Breast epithelium (tissue), 3 donors: Measurements from ENCODE around the gene UCK2.

Experiments
- CTCF ChIP-seq, 3 donors: fragments of 450-650 bp; IDR thresholded peaks; one replicate each; pipeline ENCODE4 v1.5.1; 2016 to 2017; ENCODE audit warnings: antibody characterized with exemption in 3 of 3, mild to moderate bottlenecking in 3 of 3, moderate library complexity in 3 of 3
- POLR2A ChIP-seq: fragments of 450-650 bp; IDR thresholded peaks from one replicate; pipeline ENCODE4 v1.6.1; 2016; ENCODE audit warnings: antibody characterized with exemption, mild to moderate bottlenecking, moderate library complexity
- POLR2AphosphoS5 ChIP-seq, 3 donors: sonication (generic); formaldehyde crosslinking; IDR thresholded peaks; one replicate each; pipeline ENCODE4 v1.6.1; 2017; ENCODE audit warnings: antibody characterized with exemption in 3 of 3

DNA sequence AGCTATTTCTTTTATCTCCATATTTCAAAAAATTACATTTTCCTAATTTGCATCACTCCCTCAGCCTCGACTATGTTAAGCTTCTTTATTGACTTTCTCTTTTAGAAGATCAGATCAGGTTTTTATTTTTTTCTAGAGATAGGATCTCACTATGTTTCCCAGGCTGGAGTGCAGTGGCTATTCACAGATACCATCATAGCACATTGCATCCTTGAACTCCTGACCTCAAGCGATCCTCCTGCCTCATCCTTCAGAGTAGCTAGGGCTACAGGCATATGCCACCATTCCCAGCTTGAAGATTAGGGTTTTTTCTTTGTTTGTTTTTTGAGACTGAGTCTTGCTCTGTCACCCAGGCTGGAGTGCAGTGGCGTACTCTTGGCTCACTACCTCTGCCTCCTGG, 20.1 kb downstream of the UCK2 start:
- no peak for TF ChIP-seq CTCF (IDR thresholded peaks at IDR 0.05)
- TF ChIP-seq POLR2A: no peak
- no peak for TF ChIP-seq POLR2AphosphoS5 (IDR thresholded peaks at IDR 0.05)
